Endothelial cell of umbilical vein (primary cell): ENCODE measurements around the gene TENT4A. TPM values are rescaled to one million over a fixed set of nuclear protein-coding genes. Genes with fewer than 3 reads are reported as not detected.

ENCODE experiments used
- BruUV-seq: library from RNA; stranded (reverse); fragments of 400-500 nt; replicated peaks from 2 replicates; lab custom pipeline; 2021; lab: Mats Ljungman, UMichigan
- CTCF ChIA-PET: fragments of 300-600, 350-600 bp; sonication (Branson Sonifier 250); formaldehyde crosslinking; loops from one replicate; lab custom pipeline; 2021; ENCODE audit warnings: antibody characterized with exemption, inconsistent platforms; lab: Charles Lee
- POLR2A ChIA-PET: fragments of 300-600, 350-600 bp; sonication (Branson Sonifier 250); formaldehyde crosslinking; loops from one replicate; lab custom pipeline; 2021; ENCODE audit warnings: antibody characterized with exemption, inconsistent platforms; lab: Charles Lee
- DNase-seq: peaks from one replicate; pipeline ENCODE4 v3.0.0-alpha.2; 2011; ENCODE audit warnings: low read depth, low spot score
- FAIRE-seq: peaks from 2 replicates; lab custom pipeline; 2011; peaks lifted over from hg19 to GRCh38; lab: Jason Lieb, UNC
- H2AFZ ChIP-seq: 2 replicates; pipeline ENCODE4 v1.6.0; 2012; ENCODE audit warnings: low read depth, low read length, control low read depth, inconsistent platforms
- H3K27ac ChIP-seq: 2 replicates; pipeline ENCODE4 v1.5.1; 2011; ENCODE audit warnings: low read depth, mild to moderate bottlenecking, control low read depth, low read length, moderate library complexity; ENCODE audit not compliant: insufficient read depth
- H3K27me3 ChIP-seq, 2 experiments: 2 replicates each; pipeline versions ENCODE4 v1.6.0 to v1.6.1; 2011; ENCODE audit warnings: low read length in 2 of 2, mixed read lengths in 1 of 2; ENCODE audit not compliant: control insufficient read depth in 2 of 2, insufficient read depth in 2 of 2
- H3K36me3 ChIP-seq, 2 experiments: 2 replicates in 1 of 2; 3 replicates in 1 of 2; pipeline ENCODE4 v1.5.1; 2011; ENCODE audit warnings: low read length in 2 of 2, mild to moderate bottlenecking in 1 of 2, moderate library complexity in 1 of 2; ENCODE audit not compliant: control insufficient read depth in 2 of 2, insufficient read depth in 2 of 2; ENCODE audit errors: extremely low read depth in 1 of 2
- H3K4me1 ChIP-seq: 3 replicates; pipeline ENCODE4 v1.5.1; 2011; ENCODE audit warnings: mild to moderate bottlenecking, low read length; ENCODE audit not compliant: control insufficient read depth, insufficient read depth; ENCODE audit errors: extremely low read depth
- H3K4me2 ChIP-seq: 2 replicates; pipeline ENCODE4 v1.6.1; 2011; ENCODE audit warnings: low read length, control low read depth, mixed read lengths; ENCODE audit not compliant: insufficient read depth
- H3K4me3 ChIP-seq, 3 experiments: fragments of 200-600 bp in 1 of 3; sonication (generic), shearing (Covaris generic) in 1 of 3; replicated peaks in 1 of 3; 2 replicates each; pipeline ENCODE4 v1.5.1; 2011 to 2016; ENCODE audit warnings: control low read depth in 3 of 3, low read length in 3 of 3, mild to moderate bottlenecking in 2 of 3, inconsistent platforms in 1 of 3, low read depth in 1 of 3, moderate library complexity in 1 of 3; ENCODE audit not compliant: insufficient read depth in 1 of 3
- H3K79me2 ChIP-seq: 2 replicates; pipeline ENCODE4 v1.6.0; 2012; ENCODE audit warnings: low read length, inconsistent platforms; ENCODE audit not compliant: control insufficient read depth, insufficient read depth
- H3K9ac ChIP-seq: replicated peaks from 2 replicates; pipeline ENCODE3; 2011; ENCODE audit warnings: low read length, control low read depth; ENCODE audit not compliant: insufficient read depth; ENCODE audit errors: extremely low read depth
- H3K9me1 ChIP-seq: replicated peaks from 3 replicates; pipeline ENCODE4 v1.6.0; 2011; ENCODE audit warnings: mild to moderate bottlenecking, low read length; ENCODE audit not compliant: control insufficient read depth, insufficient read depth; ENCODE audit errors: extremely low read depth
- H3K9me3 ChIP-seq: replicated peaks from 2 replicates; pipeline ENCODE4 v1.5.1; 2012; ENCODE audit warnings: low read length, inconsistent platforms; ENCODE audit not compliant: control insufficient read depth, insufficient read depth
- H4K20me1 ChIP-seq: replicated peaks from 2 replicates; pipeline ENCODE3; 2011; ENCODE audit warnings: mild to moderate bottlenecking, low read length; ENCODE audit not compliant: control insufficient read depth, insufficient read depth; ENCODE audit errors: extremely low read depth
- EZH2 ChIP-seq: IDR thresholded peaks from 2 replicates; pipeline ENCODE4 v1.6.1; 2012; ENCODE audit warnings: borderline replicate concordance, low read depth, mild to moderate bottlenecking, moderate library complexity, low read length, inconsistent platforms; ENCODE audit not compliant: severe bottlenecking
- FOS ChIP-seq: IDR thresholded peaks from 2 replicates; pipeline ENCODE4 v1.6.1; 2011; ENCODE audit warnings: mild to moderate bottlenecking, low read length, moderate library complexity, borderline replicate concordance; ENCODE audit not compliant: insufficient read depth
- GATA2 ChIP-seq: IDR thresholded peaks from 2 replicates; pipeline ENCODE4 v1.7.0; 2011; ENCODE audit warnings: low read depth, mild to moderate bottlenecking, moderate library complexity, mixed read lengths, low read length; ENCODE audit not compliant: insufficient read length, insufficient read depth
- JUN ChIP-seq: IDR thresholded peaks from 2 replicates; pipeline ENCODE4 v1.6.1; 2011; ENCODE audit warnings: borderline replicate concordance, low read depth; ENCODE audit not compliant: insufficient read length, insufficient read depth
- MYC ChIP-seq: IDR thresholded peaks from one replicate; pipeline ENCODE4 v1.6.1; 2011; ENCODE audit warnings: mild to moderate bottlenecking, low read depth, low read length
- POLR2A ChIP-seq: IDR thresholded peaks from 2 replicates; pipeline ENCODE4 v1.6.1; 2012; ENCODE audit warnings: low read depth, mild to moderate bottlenecking, control low read depth, low read length
- POLR2AphosphoS5 ChIP-seq: IDR thresholded peaks from 2 replicates; pipeline ENCODE4 v1.6.1; 2012; ENCODE audit warnings: low read depth, mild to moderate bottlenecking, control low read depth, low read length, moderate library complexity; ENCODE audit not compliant: insufficient read depth
- dilution Hi-C: fragments of 300-500 bp; cut with MboI; formaldehyde crosslinking; loops from one replicate; pipeline ENCODE4 v1.15.0; 2019; ENCODE audit warnings: low sequenced_read_pairs; ENCODE audit not compliant: extremely low pct_ligation_motif_present
- intact Hi-C: fragments of 100-400 bp; cut with micrococcal nuclease; formaldehyde crosslinking; loops from one replicate; pipeline ENCODE4 v1.10.0; 2022
- polyA plus RNA-seq, 4 experiments: library from polyadenylated mRNA; depleted of rRNA in 3 of 4; stranded (reverse) in 3 of 4; unstranded in 1 of 4; fragments of >200 nt; gene quantifications; 2 replicates each; pipeline versions ENCODE4 v1.2.1 to v1.2.3, GENCODE V29; 2011 to 2012; ENCODE audit warnings: missing spikeins in 1 of 4
- total RNA-seq: library from RNA; stranded (reverse); gene quantifications from 2 replicates; pipeline ENCODE4 v1.2.3, GENCODE V29; 2021
- TF ChIP-seq, protein P1 (sequence below), 2 donors: IDR thresholded peaks; 1 replicate in 1 of 2; 2 replicates in 1 of 2; pipeline ENCODE4 v1.5.1; 2011; ENCODE audit warnings: low read length in 2 of 2, mild to moderate bottlenecking in 2 of 2, moderate library complexity in 2 of 2, control low read depth in 1 of 2, inconsistent platforms in 1 of 2, low read depth in 1 of 2; ENCODE audit not compliant: insufficient read depth in 1 of 2; ENCODE audit errors: extremely low read depth in 1 of 2
- TF ChIP-seq, protein P2 (sequence below): IDR thresholded peaks from 2 replicates; pipeline ENCODE4 v1.6.1; 2011; ENCODE audit not compliant: insufficient read depth, insufficient read length

TENT4A gene
- total and polyA plus RNA-seq, 2 donors (not counting 3 experiments of a cell fraction or from before 2014, with no cell fraction given): 10.2 to 35.4 TPM

DNA sequence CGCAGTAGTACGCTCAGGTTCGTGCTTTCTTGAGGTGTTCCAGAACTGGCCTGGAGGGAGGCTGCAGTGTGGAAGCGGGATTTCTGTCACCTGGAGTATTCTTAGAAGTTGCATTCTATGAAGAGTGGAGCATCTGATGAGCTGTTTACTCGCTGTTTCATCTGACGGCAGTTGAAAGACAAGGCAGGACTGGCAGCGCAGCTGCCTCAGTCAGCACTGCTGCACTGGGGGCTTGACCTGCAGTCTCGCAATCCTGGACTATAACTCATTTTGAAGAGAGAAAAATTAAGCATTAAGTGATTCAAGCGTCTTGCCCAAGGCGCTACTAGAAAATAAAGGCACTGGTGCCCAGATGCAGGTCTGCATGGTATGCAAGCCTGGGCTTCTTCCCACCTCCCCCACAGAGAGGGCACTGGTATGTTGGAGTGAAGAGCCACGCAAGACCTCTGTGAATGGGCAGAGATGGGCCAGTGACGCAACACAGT lies 10.6 kb downstream of the TENT4A start:
- Histone ChIP-seq H3K4me2 (no peak overlapping the region), H3K9ac (no peak overlapping the region), H4K20me1 (peaks cover 2% of the 10 kb centered on the region), H3K27me3 (no peaks in the 10 kb centered on the region), H3K4me1 (peaks cover 18% of the 10 kb centered on the region), H3K9me1 (no peaks in the 10 kb centered on the region), H3K9me3 (no peaks in the 10 kb centered on the region), H3K79me2 (peaks cover 96% of the 10 kb centered on the region), H3K36me3 (peaks cover 2 to 3% of the 10 kb centered on the region in 2 experiments), H3K27ac (no peak overlapping the region), H3K4me3 (no peak overlapping the region), H2AFZ (no peak overlapping the region)
- no TSS peak for BruUV-seq
- DNase-seq: no peak
- CTCF ChIA-PET: interaction anchor here (2.8 kb wide), 1 partner anchor 9 kb away, joined by 17 read pairs; no protein-coding TSS in a partner anchor
- POLR2A ChIA-PET: no interaction called here
- TF ChIP-seq, protein P1, sequence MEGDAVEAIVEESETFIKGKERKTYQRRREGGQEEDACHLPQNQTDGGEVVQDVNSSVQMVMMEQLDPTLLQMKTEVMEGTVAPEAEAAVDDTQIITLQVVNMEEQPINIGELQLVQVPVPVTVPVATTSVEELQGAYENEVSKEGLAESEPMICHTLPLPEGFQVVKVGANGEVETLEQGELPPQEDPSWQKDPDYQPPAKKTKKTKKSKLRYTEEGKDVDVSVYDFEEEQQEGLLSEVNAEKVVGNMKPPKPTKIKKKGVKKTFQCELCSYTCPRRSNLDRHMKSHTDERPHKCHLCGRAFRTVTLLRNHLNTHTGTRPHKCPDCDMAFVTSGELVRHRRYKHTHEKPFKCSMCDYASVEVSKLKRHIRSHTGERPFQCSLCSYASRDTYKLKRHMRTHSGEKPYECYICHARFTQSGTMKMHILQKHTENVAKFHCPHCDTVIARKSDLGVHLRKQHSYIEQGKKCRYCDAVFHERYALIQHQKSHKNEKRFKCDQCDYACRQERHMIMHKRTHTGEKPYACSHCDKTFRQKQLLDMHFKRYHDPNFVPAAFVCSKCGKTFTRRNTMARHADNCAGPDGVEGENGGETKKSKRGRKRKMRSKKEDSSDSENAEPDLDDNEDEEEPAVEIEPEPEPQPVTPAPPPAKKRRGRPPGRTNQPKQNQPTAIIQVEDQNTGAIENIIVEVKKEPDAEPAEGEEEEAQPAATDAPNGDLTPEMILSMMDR (IDR thresholded peaks at IDR 0.05; ENCODE audit: extremely low read depth in 1 of 2, insufficient read depth in 1 of 2, low read depth in 1 of 2, low read length in 2 of 2): no peak
- TF ChIP-seq FOS (no peak), POLR2AphosphoS5 (no peak), POLR2A (no peak), MYC (no peak), EZH2 (no peak), JUN (no peak), GATA2 (no peak)
- TF ChIP-seq, protein P2, sequence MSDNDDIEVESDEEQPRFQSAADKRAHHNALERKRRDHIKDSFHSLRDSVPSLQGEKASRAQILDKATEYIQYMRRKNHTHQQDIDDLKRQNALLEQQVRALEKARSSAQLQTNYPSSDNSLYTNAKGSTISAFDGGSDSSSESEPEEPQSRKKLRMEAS: no peak
- FAIRE-seq: no peak
- dilution Hi-C loops (no loop called here), intact Hi-C loops (no loop called here)
